HCT116 (cell line): Measurements from ENCODE around the gene ZACN. TPM values are rescaled to one million over a fixed set of nuclear protein-coding genes. Genes with fewer than 3 reads are reported as not detected.
A peak's percentile ranks its signal among the peaks of the same experiment; 100 is the strongest.

ENCODE experiments used
- ATAC-seq: fragments of 200-7000 bp; cut with Tn5 transposase; 2 replicates; pipeline ENCODE4 v1.9.1; 2020; ENCODE audit warnings: mild to moderate bottlenecking, moderate library complexity
- BruUV-seq: library from RNA; stranded (reverse); fragments of 400-500 nt; replicated peaks from 2 replicates; lab custom pipeline; 2021; lab: Mats Ljungman, UMichigan
- CTCF ChIA-PET: fragments of 300-600 bp; sonication (Branson Sonifier 250); formaldehyde crosslinking; loops from one replicate; lab custom pipeline; 2021; ENCODE audit warnings: antibody characterized with exemption; lab: Charles Lee
- POLR2A ChIA-PET: fragments of 300-600, 350-600 bp; sonication (Branson Sonifier 250); formaldehyde crosslinking; loops from one replicate; lab custom pipeline; 2021; ENCODE audit warnings: antibody characterized with exemption; lab: Charles Lee
- RAD21 ChIA-PET, 2 experiments: fragments of 300-600 bp; sonication (Branson Sonifier 250); formaldehyde crosslinking; loops; one replicate each; lab custom pipeline; 2023; ENCODE audit warnings: low total read pairs in 2 of 2; ENCODE audit not compliant: uncharacterized antibody in 2 of 2, unreplicated experiment in 2 of 2, low non-redundant PET in 1 of 2; lab: Charles Lee
- DNase-seq: peaks from one replicate; pipeline ENCODE4 v3.0.0-alpha.2; 2010; ENCODE audit warnings: low read depth, low spot score
- H2AFZ ChIP-seq: fragments of 200-600 bp; shearing (Covaris generic), sonication (generic); 2 replicates; pipeline ENCODE4 v1.6.1; 2017; ENCODE audit warnings: low read depth, mixed run types, mixed read lengths, antibody characterized with exemption, low read length; ENCODE audit not compliant: poor library complexity, severe bottlenecking
- H3K27ac ChIP-seq: 2 replicates; pipeline ENCODE4 v1.5.1; 2012; ENCODE audit warnings: low read depth, low read length
- H3K27me3 ChIP-seq: fragments of 200-600 bp; sonication (generic); 2 replicates; pipeline ENCODE4 v1.6.1; 2016; ENCODE audit warnings: mixed run types, low read length, mixed read lengths; ENCODE audit not compliant: insufficient read depth
- H3K36me3 ChIP-seq, 2 experiments: fragments of 200-500 bp in 1 of 2; fragments of 200-600 bp in 1 of 2; sonication (Bioruptor generic) in 1 of 2; sonication (generic) in 1 of 2; 2 replicates each; pipeline versions ENCODE4 v1.5.1 to v1.6.1; 2014 to 2016; ENCODE audit warnings: low read length in 2 of 2, inconsistent platforms in 1 of 2, mixed read lengths in 1 of 2, mixed run types in 1 of 2; ENCODE audit not compliant: insufficient read depth in 2 of 2, control insufficient read depth in 1 of 2
- H3K4me1 ChIP-seq, 2 experiments: fragments of 200-600 bp in 1 of 2; sonication (generic) in 1 of 2; 2 replicates each; pipeline versions ENCODE4 v1.5.1 to v1.6.1; 2012 to 2017; ENCODE audit warnings: low read length in 2 of 2, inconsistent platforms in 1 of 2, mild to moderate bottlenecking in 1 of 2, mixed read lengths in 1 of 2, mixed run types in 1 of 2, moderate library complexity in 1 of 2; ENCODE audit not compliant: insufficient read depth in 2 of 2, control insufficient read depth in 1 of 2
- H3K4me2 ChIP-seq: fragments of 200-600 bp; sonication (generic); 2 replicates; pipeline ENCODE4 v1.6.1; 2017; ENCODE audit warnings: mixed run types, low read length, mixed read lengths
- H3K4me3 ChIP-seq, 2 experiments: fragments of 200-600 bp in 1 of 2; sonication (generic) in 1 of 2; replicated peaks in 1 of 2; 2 replicates each; pipeline ENCODE4 v1.5.1; 2011 to 2016; ENCODE audit warnings: low read length in 2 of 2, control low read depth in 1 of 2, low read depth in 1 of 2, mild to moderate bottlenecking in 1 of 2, mixed read lengths in 1 of 2, mixed run types in 1 of 2
- H3K79me2 ChIP-seq: fragments of 200-600 bp; sonication (generic); 2 replicates; pipeline ENCODE4 v1.6.1; 2017; ENCODE audit warnings: mild to moderate bottlenecking, mixed run types, low read length, moderate library complexity, mixed read lengths; ENCODE audit not compliant: insufficient read depth
- H3K9ac ChIP-seq: fragments of 200-600 bp; sonication (generic); 2 replicates; pipeline ENCODE4 v1.6.1; 2016; ENCODE audit warnings: low read length, mixed read lengths
- H3K9me2 ChIP-seq: fragments of 200-600 bp; sonication (generic), shearing (Covaris generic); 2 replicates; pipeline ENCODE4 v1.6.1; 2017; ENCODE audit warnings: mixed run types, mild to moderate bottlenecking, moderate library complexity; ENCODE audit not compliant: insufficient read depth
- H3K9me3 ChIP-seq, 2 experiments: fragments of 200-500 bp in 1 of 2; fragments of 200-600 bp in 1 of 2; sonication (Bioruptor generic) in 1 of 2; sonication (generic) in 1 of 2; 2 replicates each; pipeline ENCODE4 v1.6.1; 2014 to 2017; ENCODE audit warnings: low read length in 2 of 2, mixed read lengths in 2 of 2, inconsistent platforms in 1 of 2, low read depth in 1 of 2, mild to moderate bottlenecking in 1 of 2, mixed run types in 1 of 2, moderate library complexity in 1 of 2; ENCODE audit not compliant: control insufficient read depth in 1 of 2, insufficient read depth in 1 of 2
- H4K20me1 ChIP-seq: fragments of 200-600 bp; sonication (generic), shearing (Covaris generic); 2 replicates; pipeline ENCODE4 v1.6.1; 2017; ENCODE audit warnings: mixed run types, mild to moderate bottlenecking, moderate library complexity; ENCODE audit not compliant: insufficient read depth
- JUND ChIP-seq: IDR thresholded peaks from 2 replicates; pipeline ENCODE4 v1.6.1; 2012
- POLR2A ChIP-seq: IDR thresholded peaks from 2 replicates; pipeline ENCODE4 v1.7.0; 2011; ENCODE audit warnings: borderline replicate concordance; ENCODE audit not compliant: insufficient read depth, insufficient read length; ENCODE audit errors: extremely low read depth
- POLR2AphosphoS5 ChIP-seq: IDR thresholded peaks from 2 replicates; pipeline ENCODE4 v1.6.1; 2011; ENCODE audit warnings: mild to moderate bottlenecking, low read depth, low read length, moderate library complexity
- intact Hi-C: fragments of 100-400 bp; cut with micrococcal nuclease; formaldehyde crosslinking; loops from 2 replicates; pipeline ENCODE4 v1.10.0; 2022
- total RNA-seq: library from RNA; stranded (reverse); gene quantifications from one replicate; pipeline ENCODE4 v1.2.1, GENCODE V29; 2021; ENCODE audit not compliant: unreplicated experiment
- TF ChIP-seq, protein P1 (sequence below), 3 experiments: fragments of 200-600 bp in 1 of 3; sonication (generic) in 1 of 3; IDR thresholded peaks in 2 of 3; conservative IDR thresholded peaks in 1 of 3; 2 replicates each; pipeline ENCODE4 v1.5.1; 2012 to 2017; ENCODE audit warnings: low read depth in 2 of 3, low read length in 2 of 3, antibody characterized with exemption in 1 of 3, borderline replicate concordance in 1 of 3, control low read depth in 1 of 3, mild to moderate bottlenecking in 1 of 3, mixed read lengths in 1 of 3, mixed run types in 1 of 3, moderate library complexity in 1 of 3; ENCODE audit not compliant: insufficient read depth in 1 of 3

The ZACN gene
- total RNA-seq, 1 experiment from 2014 or later, result not detected

DNA sequence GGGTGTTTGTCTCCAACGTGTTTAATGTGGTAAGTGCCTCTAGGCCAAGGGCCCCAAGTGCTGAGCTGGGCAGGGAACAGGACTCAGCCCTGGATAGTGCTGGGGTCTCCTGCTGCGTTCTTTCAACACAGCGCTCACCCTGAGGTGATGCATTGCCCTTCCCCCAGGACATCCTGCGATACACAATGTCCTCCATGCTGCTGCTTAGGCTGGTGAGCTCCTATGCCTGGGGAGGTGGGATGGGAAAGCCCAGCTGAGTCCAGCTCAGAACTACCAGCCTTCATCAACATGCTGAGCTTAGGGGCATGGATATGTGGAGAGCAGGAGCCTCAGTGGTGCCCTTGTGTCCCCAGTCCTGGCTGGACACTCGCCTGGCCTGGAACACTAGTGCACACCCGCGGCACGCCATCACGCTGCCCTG lies 563 bp downstream of the ZACN start:
- ChIA-PET RAD21 (no interaction called here), POLR2A (interaction anchor here (1.2 kb wide), 1 partner anchor 26 kb away, joined by 3 read pairs; no protein-coding TSS in a partner anchor), CTCF (no interaction called here)
- DNase-seq (no peak), ATAC-seq (peak; percentile 18)
- Histone ChIP-seq H3K9me3 (no peaks in the 10 kb centered on the region), H3K4me3 (no peak overlapping the region), H3K9me2 (no peaks in the 10 kb centered on the region), H3K79me2 (no peaks in the 10 kb centered on the region), H3K9ac (no peak overlapping the region), H2AFZ (no peak overlapping the region), H3K27me3 (peaks cover 8% of the 10 kb centered on the region; the same call in 1 of the 2 replicates), H4K20me1 (no peaks in the 10 kb centered on the region), H3K4me2 (no peak overlapping the region), H3K36me3 (peaks cover 12 to 15% of the 10 kb centered on the region in 2 experiments; a peak in 3 of 4 replicates), H3K4me1 (no peaks in the 10 kb centered on the region), H3K27ac (no peak overlapping the region)
- BruUV-seq, result no TSS peak
- TF ChIP-seq JUND, result peak; percentile 31; the same call in 1 of the 2 replicates
- TF ChIP-seq, protein P1, sequence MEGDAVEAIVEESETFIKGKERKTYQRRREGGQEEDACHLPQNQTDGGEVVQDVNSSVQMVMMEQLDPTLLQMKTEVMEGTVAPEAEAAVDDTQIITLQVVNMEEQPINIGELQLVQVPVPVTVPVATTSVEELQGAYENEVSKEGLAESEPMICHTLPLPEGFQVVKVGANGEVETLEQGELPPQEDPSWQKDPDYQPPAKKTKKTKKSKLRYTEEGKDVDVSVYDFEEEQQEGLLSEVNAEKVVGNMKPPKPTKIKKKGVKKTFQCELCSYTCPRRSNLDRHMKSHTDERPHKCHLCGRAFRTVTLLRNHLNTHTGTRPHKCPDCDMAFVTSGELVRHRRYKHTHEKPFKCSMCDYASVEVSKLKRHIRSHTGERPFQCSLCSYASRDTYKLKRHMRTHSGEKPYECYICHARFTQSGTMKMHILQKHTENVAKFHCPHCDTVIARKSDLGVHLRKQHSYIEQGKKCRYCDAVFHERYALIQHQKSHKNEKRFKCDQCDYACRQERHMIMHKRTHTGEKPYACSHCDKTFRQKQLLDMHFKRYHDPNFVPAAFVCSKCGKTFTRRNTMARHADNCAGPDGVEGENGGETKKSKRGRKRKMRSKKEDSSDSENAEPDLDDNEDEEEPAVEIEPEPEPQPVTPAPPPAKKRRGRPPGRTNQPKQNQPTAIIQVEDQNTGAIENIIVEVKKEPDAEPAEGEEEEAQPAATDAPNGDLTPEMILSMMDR (IDR thresholded peaks at IDR 0.05 in 2 of 3, conservative IDR thresholded peaks at IDR 0.05 in 1 of 3; ENCODE audit: borderline replicate concordance in 1 of 3, insufficient read depth in 1 of 3, low read depth in 2 of 3, low read length in 2 of 3), result no peak
- intact Hi-C loops, result no loop called here

DNA sequence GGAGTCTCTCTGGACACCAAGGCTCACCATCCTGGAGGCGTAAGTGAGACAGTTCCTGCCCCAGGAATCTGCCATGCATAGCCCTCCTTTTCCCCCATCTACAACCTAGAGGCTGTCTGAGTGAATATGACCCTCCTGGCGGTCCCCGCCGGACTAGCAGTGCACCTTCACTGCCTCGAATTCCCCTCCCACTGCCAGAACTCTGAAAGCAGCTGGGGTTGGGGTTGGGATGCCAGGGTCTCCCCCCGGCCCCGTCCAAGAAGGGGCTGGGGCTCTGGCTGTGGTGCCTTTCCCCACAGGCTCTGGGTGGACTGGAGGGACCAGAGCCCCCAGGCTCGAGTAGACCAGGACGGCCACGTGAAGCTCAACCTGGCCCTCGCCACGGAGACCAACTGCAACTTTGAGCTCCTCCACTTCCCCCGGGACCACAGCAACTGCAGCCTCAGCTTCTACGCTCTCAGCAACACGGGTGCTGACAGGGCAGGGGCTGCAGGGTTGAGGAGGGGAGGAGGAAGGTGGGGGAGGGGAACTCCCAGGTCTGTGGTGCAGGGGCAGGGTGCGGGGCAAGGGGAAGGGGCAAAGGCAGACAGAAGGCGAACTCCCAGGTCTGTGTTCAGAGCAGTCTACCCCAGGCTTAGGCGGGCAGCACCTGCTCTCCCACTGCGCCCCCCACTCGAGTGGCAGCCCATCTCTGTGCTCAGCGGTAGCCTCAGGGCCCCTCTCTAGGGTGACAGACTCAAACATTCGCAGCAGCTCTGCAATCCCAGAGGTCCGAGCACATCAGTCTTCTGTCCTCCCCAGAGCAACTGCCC lies 1.2 kb downstream of the ZACN start:
- Histone ChIP-seq H3K27me3 (peaks cover 8% of the 10 kb centered on the region; the same call in 1 of the 2 replicates), H3K9me3 (no peaks in the 10 kb centered on the region), H3K79me2 (no peaks in the 10 kb centered on the region), H3K9ac (no peak overlapping the region), H3K27ac (no peak overlapping the region), H3K36me3 (peaks cover 18 to 21% of the 10 kb centered on the region in 2 experiments; a peak in 3 of 4 replicates), H3K4me1 (no peaks in the 10 kb centered on the region), H2AFZ (no peak overlapping the region), H3K9me2 (no peaks in the 10 kb centered on the region), H3K4me2 (no peak overlapping the region), H4K20me1 (no peaks in the 10 kb centered on the region), H3K4me3 (no peak overlapping the region)
- RAD21 ChIA-PET, result no interaction called here
- CTCF ChIA-PET, result no interaction called here
- peak; percentile 18 for ATAC-seq
- DNase-seq, result no peak
- intact Hi-C loops, result no loop called here
- POLR2A ChIA-PET, result interaction anchor here (1.2 kb wide), 1 partner anchor 27 kb away, joined by 3 read pairs; no protein-coding TSS in a partner anchor
- TF ChIP-seq, protein P1 (IDR thresholded peaks at IDR 0.05 in 2 of 3, conservative IDR thresholded peaks at IDR 0.05 in 1 of 3; ENCODE audit: borderline replicate concordance in 1 of 3, insufficient read depth in 1 of 3, low read depth in 2 of 3, low read length in 2 of 3), result no peak
- TF ChIP-seq JUND, result peak; percentile 25; the same call in 1 of the 2 replicates
- peak; percentile 18 for TF ChIP-seq POLR2A
- peak; percentile 53 for TF ChIP-seq POLR2AphosphoS5
- BruUV-seq, result no TSS peak
